ENCODE measurements around the gene SLAMF8.

The SLAMF8 gene

GRCh38 chr1:159799446-159799985 is 27.2 kb upstream of the SLAMF8 start:
- no peak overlapping the region for H3K4me3 ChIP-seq (replicated peaks; ENCODE audit: insufficient read depth, low read length)
- H3K27me3 ChIP-seq (ENCODE audit: insufficient read depth, poor library complexity, severe bottlenecking) = peaks cover 17% of the 10 kb centered on the region
- H3K27ac ChIP-seq (replicated peaks) = no peak overlapping the region
- DNase-seq (ENCODE audit: low read depth in 1 of 2, low spot score in 1 of 2) = no peak
- TF ChIP-seq REST (IDR thresholded peaks at IDR 0.05; ENCODE audit: insufficient replicate concordance, low read depth) = no peak
- no peak for TF ChIP-seq POLR2AphosphoS5 (IDR thresholded peaks at IDR 0.05; ENCODE audit: low read depth)
- no peak for TF ChIP-seq SPI1 (IDR thresholded peaks at IDR 0.05; ENCODE audit: borderline replicate concordance, low read depth)
- TF ChIP-seq CTCF (IDR thresholded peaks at IDR 0.05; ENCODE audit: insufficient read depth, low read length) = no peak
- TF ChIP-seq GABPA (IDR thresholded peaks at IDR 0.05; ENCODE audit: low read depth) = no peak

GRCh38 chr1:159800177-159800930 is 26.3 kb upstream of the SLAMF8 start:
- DNase-seq (ENCODE audit: low read depth in 1 of 2, low spot score in 1 of 2) = peak in 1 of 2 experiments; percentile 42
- Histone ChIP-seq H3K4me3 (replicated peaks; ENCODE audit: insufficient read depth, low read length) (no peak overlapping the region), H3K27ac (replicated peaks) (no peak overlapping the region), H3K27me3 (ENCODE audit: insufficient read depth, poor library complexity, severe bottlenecking) (peaks cover 12% of the 10 kb centered on the region)
- no peak for TF ChIP-seq CTCF (IDR thresholded peaks at IDR 0.05; ENCODE audit: insufficient read depth, low read length)
- peak; percentile 42; the same call in 1 of the 2 replicates for TF ChIP-seq SPI1 (IDR thresholded peaks at IDR 0.05; ENCODE audit: borderline replicate concordance, low read depth)

GRCh38 chr1:159802111-159802510 is 24.6 kb upstream of the SLAMF8 start, which contains the start of gene FCRL6:
Gene FCRL6 (plus strand): TSS chr1:159802360. CDS start chr1:159802425, 65 bp downstream.
- Histone ChIP-seq H3K27ac (replicated peaks) (no peak within 1 kb of the TSS), H3K27me3 (ENCODE audit: insufficient read depth, poor library complexity, severe bottlenecking) (peaks cover 9% of the 10 kb centered on the region), H3K4me3 (replicated peaks; ENCODE audit: insufficient read depth, low read length) (no peak within 1 kb of the TSS)
- TF ChIP-seq REST (IDR thresholded peaks at IDR 0.05; ENCODE audit: insufficient replicate concordance, low read depth) (no peak), POLR2AphosphoS5 (IDR thresholded peaks at IDR 0.05; ENCODE audit: low read depth) (no peak), GABPA (IDR thresholded peaks at IDR 0.05; ENCODE audit: low read depth) (no peak), SPI1 (IDR thresholded peaks at IDR 0.05; ENCODE audit: borderline replicate concordance, low read depth) (no peak), CTCF (IDR thresholded peaks at IDR 0.05; ENCODE audit: insufficient read depth, low read length) (no peak)
- no peak for DNase-seq (ENCODE audit: low read depth in 1 of 2, low spot score in 1 of 2)

All from HL-60 (cell line).